WTC11 (cell line): Measurements from ENCODE around the gene APBA1. TPM values are rescaled to one million over a fixed set of nuclear protein-coding genes. Genes with fewer than 3 reads are reported as not detected.
A peak's percentile ranks its signal among the peaks of the same experiment; 100 is the strongest.

Experiments used
- ATAC-seq: fragments of 200-7000 bp; cut with Tn5 transposase; 2 replicates; pipeline ENCODE4 v1.10.0; 2021; ENCODE audit warnings: mild to moderate bottlenecking, moderate library complexity
- CTCF ChIA-PET: fragments of 300-600 bp; sonication (Branson Sonifier 250); formaldehyde crosslinking; loops from one replicate; lab custom pipeline; 2021; ENCODE audit warnings: antibody characterized with exemption; lab: Charles Lee
- POLR2A ChIA-PET: fragments of 350-600 bp; sonication (Branson Sonifier 250); formaldehyde crosslinking; loops from one replicate; lab custom pipeline; 2021; ENCODE audit warnings: antibody characterized with exemption; lab: Charles Lee
- DNase-seq: peaks from one replicate; pipeline ENCODE4 v3.0.0; 2021; ENCODE audit warnings: low spot score
- H3K27ac Mint-ChIP-seq: 2 replicates; pipeline ENCODE4 v1.8.0; 2021; ENCODE audit warnings: mixed read lengths
- H3K27me3 Mint-ChIP-seq: 2 replicates; pipeline ENCODE4 v1.8.0; 2021; ENCODE audit warnings: low read depth, mild to moderate bottlenecking, moderate library complexity, mixed read lengths
- H3K36me3 Mint-ChIP-seq: 2 replicates; pipeline ENCODE4 v1.8.0; 2021; ENCODE audit warnings: mixed read lengths
- H3K4me1 Mint-ChIP-seq: 2 replicates; pipeline ENCODE4 v1.8.0; 2022; ENCODE audit warnings: mixed read lengths
- H3K4me3 Mint-ChIP-seq: 2 replicates; pipeline ENCODE4 v1.8.0; 2021; ENCODE audit warnings: mild to moderate bottlenecking, moderate library complexity, mixed read lengths
- H3K9me3 Mint-ChIP-seq: 2 replicates; pipeline ENCODE4 v1.8.0; 2021; ENCODE audit warnings: mixed read lengths
- AFF4 ChIP-seq: sonication (generic); formaldehyde crosslinking; IDR thresholded peaks from 2 replicates; pipeline ENCODE4 v1.8.1; 2023; ENCODE audit warnings: mild to moderate bottlenecking, missing genetic modification reagents, borderline replicate concordance
- ATF6 ChIP-seq: sonication (generic); formaldehyde crosslinking; IDR thresholded peaks from 2 replicates; pipeline ENCODE4 v1.8.1; 2023; ENCODE audit warnings: mild to moderate bottlenecking, missing genetic modification reagents
- FOXJ3 ChIP-seq: sonication (generic); formaldehyde crosslinking; IDR thresholded peaks from 2 replicates; pipeline ENCODE4 v1.9.0; 2021; ENCODE audit warnings: missing genetic modification reagents, mild to moderate bottlenecking, borderline replicate concordance
- FOXP1 ChIP-seq: sonication (generic); formaldehyde crosslinking; IDR thresholded peaks from 2 replicates; pipeline ENCODE4 v1.8.0; 2022; ENCODE audit warnings: missing genetic modification reagents, mild to moderate bottlenecking, moderate library complexity, borderline replicate concordance
- NR2C2 ChIP-seq: sonication (generic); formaldehyde crosslinking; IDR thresholded peaks from 2 replicates; pipeline ENCODE4 v1.8.0; 2022; ENCODE audit warnings: mild to moderate bottlenecking, missing genetic modification reagents
- OVOL2 ChIP-seq: fragments of 250-450 bp; sonication (Bioruptor Pico); IDR thresholded peaks from 2 replicates; pipeline ENCODE4 v1.9.0; 2021; ENCODE audit warnings: mild to moderate bottlenecking, borderline replicate concordance
- TCF7 ChIP-seq: sonication (generic); formaldehyde crosslinking; IDR thresholded peaks from 2 replicates; pipeline ENCODE4 v1.8.0; 2022; ENCODE audit warnings: mild to moderate bottlenecking, low read depth, missing genetic modification reagents, moderate library complexity
- USF2 ChIP-seq: sonication (generic); formaldehyde crosslinking; IDR thresholded peaks from 2 replicates; pipeline ENCODE4 v1.8.1; 2023; ENCODE audit warnings: mild to moderate bottlenecking, missing genetic modification reagents, moderate library complexity
- ZNF121 ChIP-seq: sonication (generic); formaldehyde crosslinking; IDR thresholded peaks from 2 replicates; pipeline ENCODE4 v1.8.0; 2023; ENCODE audit warnings: missing genetic modification reagents
- ZNF138 ChIP-seq: sonication (generic); formaldehyde crosslinking; conservative IDR thresholded peaks from 2 replicates; pipeline ENCODE4 v1.8.1; 2022; ENCODE audit warnings: mild to moderate bottlenecking, moderate library complexity, missing genetic modification reagents
- ZNF425 ChIP-seq: fragments of 250-450 bp; sonication (Bioruptor Pico); conservative IDR thresholded peaks from 2 replicates; pipeline ENCODE4 v1.9.0; 2021; ENCODE audit warnings: mild to moderate bottlenecking
- total RNA-seq: library from RNA; stranded (reverse); gene quantifications from 3 replicates; pipeline ENCODE4 v1.2.3, GENCODE V29; 2021
- TF ChIP-seq, protein P1 (sequence below): sonication (generic); formaldehyde crosslinking; IDR thresholded peaks from 2 replicates; pipeline ENCODE4 v1.8.0; 2022; ENCODE audit warnings: mild to moderate bottlenecking, missing genetic modification reagents
- TF ChIP-seq, protein P2 (sequence below): sonication (generic); formaldehyde crosslinking; IDR thresholded peaks from 2 replicates; pipeline ENCODE4 v1.8.1; 2022; ENCODE audit warnings: low read depth, mild to moderate bottlenecking, moderate library complexity, missing genetic modification reagents, borderline replicate concordance

Gene APBA1
- total RNA-seq, 1 experiment from 2014 or later = 0.94 TPM

DNA sequence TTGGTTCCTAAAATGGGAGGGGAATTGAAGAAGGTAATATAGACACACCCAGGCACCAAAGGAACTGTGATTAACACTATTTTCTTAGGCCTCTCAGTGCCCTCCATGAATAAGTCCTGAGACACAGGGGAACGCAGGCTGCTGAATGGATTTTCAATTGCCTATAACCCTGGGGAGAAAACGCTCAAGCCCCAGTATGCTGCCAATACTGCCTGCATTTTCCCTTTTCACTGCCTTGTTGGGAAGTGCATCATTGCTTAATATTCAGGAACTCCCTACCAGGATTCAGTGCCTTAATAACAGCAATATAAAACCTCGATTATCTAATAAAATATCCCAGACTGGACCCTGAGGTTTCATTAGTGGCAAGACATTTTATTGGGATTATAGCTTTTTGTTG is 25.4 kb downstream of the APBA1 start (continued):
- TF ChIP-seq, protein P1, sequence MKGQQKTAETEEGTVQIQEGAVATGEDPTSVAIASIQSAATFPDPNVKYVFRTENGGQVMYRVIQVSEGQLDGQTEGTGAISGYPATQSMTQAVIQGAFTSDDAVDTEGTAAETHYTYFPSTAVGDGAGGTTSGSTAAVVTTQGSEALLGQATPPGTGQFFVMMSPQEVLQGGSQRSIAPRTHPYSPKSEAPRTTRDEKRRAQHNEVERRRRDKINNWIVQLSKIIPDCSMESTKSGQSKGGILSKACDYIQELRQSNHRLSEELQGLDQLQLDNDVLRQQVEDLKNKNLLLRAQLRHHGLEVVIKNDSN (CRISPR knock-in tag) = no peak
- no peak for TF ChIP-seq ZNF425
- TF ChIP-seq, protein P2, sequence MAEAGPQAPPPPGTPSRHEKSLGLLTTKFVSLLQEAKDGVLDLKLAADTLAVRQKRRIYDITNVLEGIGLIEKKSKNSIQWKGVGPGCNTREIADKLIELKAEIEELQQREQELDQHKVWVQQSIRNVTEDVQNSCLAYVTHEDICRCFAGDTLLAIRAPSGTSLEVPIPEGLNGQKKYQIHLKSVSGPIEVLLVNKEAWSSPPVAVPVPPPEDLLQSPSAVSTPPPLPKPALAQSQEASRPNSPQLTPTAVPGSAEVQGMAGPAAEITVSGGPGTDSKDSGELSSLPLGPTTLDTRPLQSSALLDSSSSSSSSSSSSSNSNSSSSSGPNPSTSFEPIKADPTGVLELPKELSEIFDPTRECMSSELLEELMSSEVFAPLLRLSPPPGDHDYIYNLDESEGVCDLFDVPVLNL (CRISPR knock-in tag) = no peak
- TF ChIP-seq OVOL2 (CRISPR knock-in tag) = no peak
- TF ChIP-seq, all 79 proteins: peak for 0

- ATAC-seq (peak; percentile 75), DNase-seq (peak; percentile 13)
- no peak overlapping the region for H3K4me3 Mint-ChIP-seq
- no peaks in the 10 kb centered on the region for H3K36me3 Mint-ChIP-seq
- TF ChIP-seq ZNF138 (CRISPR knock-in tag) (no peak), USF2 (peak; percentile 78), AFF4 (CRISPR knock-in tag) (no peak), ATF6 (CRISPR knock-in tag) (no peak)
- TF ChIP-seq, protein P1 (CRISPR knock-in tag) = peak; percentile 59
- no peaks in the 10 kb centered on the region for H3K27me3 Mint-ChIP-seq
- ChIA-PET POLR2A (no interaction called here), CTCF (interaction anchor here (0.9 to 1.8 kb wide), 3 partner anchors 27 to 584 kb away, joined by 3 to 14 read pairs (median 3); partner anchors contain the start of gene APBA1)
- H3K4me1 Mint-ChIP-seq = no peaks in the 10 kb centered on the region; the same call in 1 of the 2 replicates
- no peak overlapping the region for H3K27ac Mint-ChIP-seq
- H3K9me3 Mint-ChIP-seq = peaks cover 6% of the 10 kb centered on the region; the same call in 1 of the 2 replicates
These were observed 26.7 kb downstream of the APBA1 start for GRCh38 chr9:69645488-69645887.

DNA sequence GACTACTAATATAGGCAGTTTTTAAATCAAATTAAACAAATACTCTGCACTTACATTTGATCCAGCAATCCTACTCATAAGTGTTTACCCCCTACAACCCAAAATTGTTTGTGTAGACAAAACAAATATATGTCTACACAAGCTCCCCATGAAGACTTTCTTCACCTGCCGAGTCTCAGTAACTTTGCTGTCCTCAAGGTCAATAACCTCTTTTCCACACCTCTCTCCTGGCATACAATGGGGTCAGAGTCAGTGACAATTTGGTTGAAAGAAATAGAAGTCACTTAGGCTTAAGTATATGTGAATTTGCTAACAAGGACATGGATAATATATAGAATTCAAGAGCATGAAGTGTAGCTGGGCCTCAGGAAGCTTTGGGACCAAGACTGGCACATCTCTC is 29.1 kb downstream of the APBA1 start:
- no peak for ATAC-seq
- POLR2A ChIA-PET = no interaction called here

More for the DNA sequence above, 29.1 kb downstream of the APBA1 start:
- no peak for DNase-seq
- TF ChIP-seq ZNF121 (CRISPR knock-in tag) (no peak), TCF7 (no peak), FOXP1 (CRISPR knock-in tag) (no peak), NR2C2 (CRISPR knock-in tag) (no peak), FOXJ3 (CRISPR knock-in tag) (no peak)
- H3K9me3 Mint-ChIP-seq = peaks cover 6% of the 10 kb centered on the region; the same call in 1 of the 2 replicates
- H3K36me3 Mint-ChIP-seq = no peaks in the 10 kb centered on the region
- no peak overlapping the region for H3K4me3 Mint-ChIP-seq
- CTCF ChIA-PET = no interaction called here
- H3K4me1 Mint-ChIP-seq = no peaks in the 10 kb centered on the region; the same call in 1 of the 2 replicates
- H3K27me3 Mint-ChIP-seq = no peaks in the 10 kb centered on the region
- no peak overlapping the region for H3K27ac Mint-ChIP-seq
